Measurements from ENCODE around the gene STARD3NL.
A peak's percentile ranks its signal among the peaks of the same experiment; 100 is the strongest.

The STARD3NL gene

GRCh38 chr7:38185395-38186307 lies 7.6 kb downstream of the STARD3NL start:
- no peak for DNase-seq

- no peak for DNase-seq
These were observed 8.7 kb downstream of the STARD3NL start for GRCh38 chr7:38186593-38187314.

- no peak for DNase-seq
These were observed 9.9 kb downstream of the STARD3NL start for GRCh38 chr7:38187794-38188440.

- no peak for DNase-seq
These were observed 11.3 kb downstream of the STARD3NL start for GRCh38 chr7:38189231-38189938.

- no peak for DNase-seq
These were observed 12.0 kb downstream of the STARD3NL start for GRCh38 chr7:38190011-38190410.

- no peak for DNase-seq
These were observed 13.7 kb downstream of the STARD3NL start for GRCh38 chr7:38191791-38192190.

GRCh38 chr7:38192327-38192726 lies 14.3 kb downstream of the STARD3NL start:
- no peak for DNase-seq

GRCh38 chr7:38195804-38196595 lies 18.0 kb downstream of the STARD3NL start:
- no peak for DNase-seq

- DNase-seq: no peak
These were observed 20.3 kb downstream of the STARD3NL start for GRCh38 chr7:38198366-38198765.

- DNase-seq: no peak
These were observed 21.1 kb downstream of the STARD3NL start for GRCh38 chr7:38199154-38199553.

GRCh38 chr7:38199782-38200181 lies 21.7 kb downstream of the STARD3NL start:
- DNase-seq: no peak

GRCh38 chr7:38206071-38206470 lies 28.0 kb downstream of the STARD3NL start:
- no peak for DNase-seq

- no peak for DNase-seq
These were observed 29.8 kb downstream of the STARD3NL start for GRCh38 chr7:38207843-38208242.

- DNase-seq: no peak
These were observed 33.4 kb downstream of the STARD3NL start for GRCh38 chr7:38211486-38211885.

GRCh38 chr7:38211940-38212339 lies 33.9 kb downstream of the STARD3NL start:
- DNase-seq: no peak

GRCh38 chr7:38215115-38215514 lies 37.1 kb downstream of the STARD3NL start:
- DNase-seq: no peak

- peak; percentile 29 for DNase-seq
These were observed 38.0 kb downstream of the STARD3NL start for GRCh38 chr7:38215735-38216670.

- DNase-seq: no peak
These were observed 39.6 kb downstream of the STARD3NL start for GRCh38 chr7:38217672-38218071.

- no peak for DNase-seq
These were observed 42.4 kb downstream of the STARD3NL start for GRCh38 chr7:38220452-38220851.

GRCh38 chr7:38222481-38223096 lies 44.5 kb downstream of the STARD3NL start:
- peak; percentile 29 for DNase-seq
